ENCODE measurements around the gene FBXW8. TPM values are rescaled to one million over a fixed set of nuclear protein-coding genes. Genes with fewer than 3 reads are reported as not detected.

Gene FBXW8
- total RNA-seq, 2 experiments from 2014 or later, result 7.3 to 8.0 TPM

- Mint-ChIP-seq H3K27ac (no peak overlapping the region), H3K4me1 (peaks cover 4% of the 10 kb centered on the region), H3K36me3 (no peaks in the 10 kb centered on the region)
Observed at GRCh38 chr12:117072106-117072505, 161.4 kb downstream of the FBXW8 start.

GRCh38 chr12:117072736-117073490, 162.2 kb downstream of the FBXW8 start:
- DNase-seq, result no peak
- Mint-ChIP-seq H3K4me1 (peaks cover 6% of the 10 kb centered on the region), H3K9me3 (no peaks in the 10 kb centered on the region), H3K27me3 (no peaks in the 10 kb centered on the region), H3K27ac (no peak overlapping the region), H3K36me3 (no peaks in the 10 kb centered on the region), H3K4me3 (no peak overlapping the region)

More at GRCh38 chr12:117072106-117072505, 161.4 kb downstream of the FBXW8 start:
- no peaks in the 10 kb centered on the region for H3K27me3 Mint-ChIP-seq
- no peaks in the 10 kb centered on the region for H3K9me3 Mint-ChIP-seq
- no peak overlapping the region for H3K4me3 Mint-ChIP-seq
- no peak for DNase-seq

- H3K4me3 Mint-ChIP-seq, result no peak overlapping the region
- no peaks in the 10 kb centered on the region for H3K9me3 Mint-ChIP-seq
- peaks cover 6% of the 10 kb centered on the region for H3K4me1 Mint-ChIP-seq
- no peaks in the 10 kb centered on the region for H3K27me3 Mint-ChIP-seq
- DNase-seq, result no peak
- no peak overlapping the region for H3K27ac Mint-ChIP-seq
- no peaks in the 10 kb centered on the region for H3K36me3 Mint-ChIP-seq
Observed at GRCh38 chr12:117073611-117074010, 162.9 kb downstream of the FBXW8 start.

GRCh38 chr12:117076410-117077372, 165.9 kb downstream of the FBXW8 start:
- DNase-seq, result no peak
- H3K4me3 Mint-ChIP-seq, result no peak overlapping the region
- no peaks in the 10 kb centered on the region for H3K9me3 Mint-ChIP-seq
- no peaks in the 10 kb centered on the region for H3K36me3 Mint-ChIP-seq
- H3K27me3 Mint-ChIP-seq, result no peaks in the 10 kb centered on the region
- no peak overlapping the region for H3K27ac Mint-ChIP-seq
- H3K4me1 Mint-ChIP-seq, result peaks cover 6% of the 10 kb centered on the region

GRCh38 chr12:117079487-117079886, 168.7 kb downstream of the FBXW8 start:
- H3K27ac Mint-ChIP-seq, result no peak overlapping the region
- H3K27me3 Mint-ChIP-seq, result no peaks in the 10 kb centered on the region
- no peaks in the 10 kb centered on the region for H3K9me3 Mint-ChIP-seq
- H3K36me3 Mint-ChIP-seq, result peaks cover 5% of the 10 kb centered on the region
- H3K4me3 Mint-ChIP-seq, result no peak overlapping the region
- peaks cover 6% of the 10 kb centered on the region for H3K4me1 Mint-ChIP-seq
- no peak for DNase-seq

GRCh38 chr12:117080661-117081144, 170.0 kb downstream of the FBXW8 start:
- no peaks in the 10 kb centered on the region for H3K27me3 Mint-ChIP-seq
- peaks cover 6% of the 10 kb centered on the region for H3K4me1 Mint-ChIP-seq
- no peak for DNase-seq
- H3K4me3 Mint-ChIP-seq, result no peak overlapping the region
- peaks cover 5% of the 10 kb centered on the region for H3K36me3 Mint-ChIP-seq
- no peak overlapping the region for H3K27ac Mint-ChIP-seq
- H3K9me3 Mint-ChIP-seq, result no peaks in the 10 kb centered on the region

Other genes starting within 250 kb of the FBXW8 start
- 10 to 100 TPM; 25.4 to 28.0 TPM for gene SPRING1, start 172.9 kb upstream of the FBXW8 start, total RNA-seq
- 10 to 100 TPM; 14.8 to 16.9 TPM for gene RNFT2, start 172.6 kb upstream of the FBXW8 start, total RNA-seq
- gene HRK, start 29.5 kb upstream of the FBXW8 start, total RNA-seq, result not detected
- gene TESC, start 188.5 kb downstream of the FBXW8 start, total RNA-seq, result 10 to 100 TPM; 28.6 to 29.7 TPM